Fibroblast of lung (primary cell): ENCODE data around the gene NOS1AP.

Experiments
- CTCF ChIP-seq, 2 donors: IDR thresholded peaks in 1 of 2; conservative IDR thresholded peaks in 1 of 2; 1 replicate in 1 of 2; 2 replicates in 1 of 2; pipeline ENCODE4 v1.5.1; 2011 to 2012; ENCODE audit warnings: low read length in 2 of 2, control low read depth in 1 of 2, inconsistent platforms in 1 of 2, low read depth in 1 of 2, mild to moderate bottlenecking in 1 of 2
- EZH2 ChIP-seq: IDR thresholded peaks from 2 replicates; pipeline ENCODE4 v1.5.1; 2012; ENCODE audit warnings: low read length, control low read depth, mild to moderate bottlenecking; ENCODE audit errors: missing control alignments

GRCh38 chr1:162133566-162133965 lies 64.1 kb downstream of the NOS1AP start:
- TF ChIP-seq CTCF (conservative IDR thresholded peaks at IDR 0.05 in 1 of 2, IDR thresholded peaks at IDR 0.05 in 1 of 2; ENCODE audit: low read depth in 1 of 2, low read length in 2 of 2) = no peak
- TF ChIP-seq EZH2 = no peak
